ENCODE results near the gene METTL21C.

- TF ChIP-seq CTCF (optimal IDR thresholded peaks at IDR 0.05 in 1 of 3, IDR thresholded peaks at IDR 0.05 in 1 of 3, conservative IDR thresholded peaks at IDR 0.05 in 1 of 3; ENCODE audit: extremely low read depth in 1 of 3, insufficient read depth in 2 of 3, low read length in 3 of 3) (no peak), EZH2 (IDR thresholded peaks at IDR 0.05; ENCODE audit: low read length) (no peak)
These were observed 3.2 kb upstream of the METTL21C start for GRCh38 chr13:102697929-102698648.

All from keratinocyte (primary cell).